GM18868 (cell line): ENCODE data around the gene PZP.
"Not testable (repeated sequence)": the region's sequence is repeated elsewhere in the genome, so short reads cannot be mapped to it uniquely, and the experiment has no call there.

Source experiments
- ATAC-seq: cut with Tn5 transposase; IDR thresholded peaks from one replicate; pipeline ENCODE4 v1.9.1; 2021; ENCODE audit warnings: mild to moderate bottlenecking, moderate library complexity; ENCODE audit not compliant: unreplicated experiment

PZP gene

DNA sequence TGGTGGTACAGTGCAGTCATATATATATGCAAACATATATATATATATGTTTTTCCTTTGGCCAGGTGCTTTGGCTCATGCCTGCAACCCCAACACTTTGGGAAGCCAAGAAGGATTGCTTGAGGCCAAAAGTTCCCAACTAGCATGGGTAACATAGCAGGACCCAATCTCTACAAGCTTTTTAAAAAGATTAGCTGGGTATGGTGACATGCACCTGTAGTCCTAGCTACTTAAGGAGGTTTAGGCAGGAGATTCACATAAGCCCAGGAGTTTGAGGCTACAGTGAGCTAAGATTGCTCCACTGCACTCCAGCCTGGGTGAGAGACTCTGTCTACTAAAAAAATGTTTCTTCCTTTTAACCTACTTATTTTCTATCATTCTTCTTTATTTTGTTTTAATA is 10.2 kb downstream of the PZP start:
- ATAC-seq: no peak

DNA sequence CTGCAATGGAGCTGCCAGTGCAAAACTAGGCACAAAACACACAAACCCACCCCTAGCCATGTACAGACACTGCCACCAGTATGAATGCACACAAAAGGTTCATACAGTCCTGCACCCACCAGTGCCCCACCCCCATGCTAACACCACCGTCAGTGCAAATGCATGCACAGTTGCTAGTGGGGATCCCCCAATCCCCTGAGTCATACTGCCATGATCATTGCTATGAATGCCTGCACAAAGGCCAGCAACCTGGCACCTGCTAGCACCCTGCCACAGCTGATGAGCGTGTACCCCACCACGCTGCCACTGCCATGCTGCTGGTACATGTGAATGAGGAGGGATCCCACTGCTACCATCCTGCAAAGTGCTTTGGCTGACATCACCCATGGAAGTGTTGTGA is 23.9 kb downstream of the PZP start:
- no peak for ATAC-seq

DNA sequence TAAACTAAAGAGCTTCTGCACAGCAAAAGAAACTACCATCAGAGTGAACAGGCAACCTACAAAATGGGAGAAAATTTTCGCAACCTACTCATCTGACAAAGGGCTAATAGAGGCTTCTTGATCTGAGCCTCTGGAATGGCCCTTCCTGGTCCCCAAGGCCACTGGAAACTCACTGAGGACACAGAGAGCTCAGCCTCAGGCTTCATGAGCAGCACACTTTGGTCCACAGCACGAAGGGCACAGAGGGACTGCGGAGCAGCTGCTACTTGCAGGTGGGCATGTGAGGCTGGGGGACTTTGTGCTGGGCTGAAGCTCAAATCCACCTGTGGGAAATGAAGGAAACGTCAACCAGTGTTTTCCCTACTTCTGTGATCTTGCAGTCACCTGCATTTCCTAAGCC is 27.4 kb downstream of the PZP start:
- ATAC-seq: no peak

DNA sequence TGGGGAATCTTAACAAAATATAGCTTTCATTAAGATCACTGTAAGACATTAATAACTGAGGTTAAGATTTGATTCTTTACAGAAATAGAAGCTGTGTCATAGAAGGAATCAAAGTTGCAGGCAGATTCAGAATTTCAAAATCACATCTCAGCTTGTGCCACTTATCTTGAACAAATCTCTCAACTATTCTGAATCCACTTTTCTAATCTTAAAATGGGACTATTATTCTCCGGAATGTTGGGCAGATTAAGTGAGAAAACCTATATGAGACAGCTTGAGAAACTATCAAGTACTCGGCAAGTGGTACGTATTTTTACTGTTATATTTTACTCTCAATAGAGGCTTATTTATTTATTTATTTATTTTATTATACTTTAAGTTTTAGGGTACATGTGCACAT is 28.4 kb downstream of the PZP start:
- ATAC-seq: no peak

DNA sequence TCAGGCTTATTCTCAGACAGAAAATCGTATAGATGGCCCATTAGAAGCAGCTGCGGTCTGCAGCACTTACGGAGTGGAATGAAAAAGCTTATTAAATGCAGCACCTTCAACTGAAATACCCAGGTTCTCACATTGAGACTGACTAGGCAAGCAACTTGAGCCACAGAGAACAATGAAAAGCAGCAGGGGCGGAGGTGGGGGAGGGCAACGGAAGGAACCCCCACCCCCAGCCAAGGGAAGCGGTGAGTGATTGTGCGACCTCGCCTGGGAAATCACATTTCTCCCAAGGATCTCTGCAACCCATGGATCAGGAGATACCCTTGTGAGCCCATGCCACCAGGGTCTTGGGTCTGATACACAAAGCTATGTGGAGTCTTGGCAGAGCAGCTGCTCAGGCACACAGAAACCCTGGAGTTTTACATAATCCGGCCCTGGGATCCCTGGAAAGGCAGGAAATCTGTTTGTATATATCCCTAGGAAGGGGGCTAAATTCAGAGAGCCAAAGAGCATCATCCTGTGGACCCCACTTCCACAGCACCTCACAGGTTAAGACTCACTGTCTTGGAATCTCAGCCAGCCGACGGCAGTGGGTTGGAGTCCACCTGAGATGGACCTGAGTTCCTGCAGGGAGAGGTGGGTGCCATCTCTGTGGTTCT is 38.1 kb downstream of the PZP start:
- ATAC-seq: no peak

DNA sequence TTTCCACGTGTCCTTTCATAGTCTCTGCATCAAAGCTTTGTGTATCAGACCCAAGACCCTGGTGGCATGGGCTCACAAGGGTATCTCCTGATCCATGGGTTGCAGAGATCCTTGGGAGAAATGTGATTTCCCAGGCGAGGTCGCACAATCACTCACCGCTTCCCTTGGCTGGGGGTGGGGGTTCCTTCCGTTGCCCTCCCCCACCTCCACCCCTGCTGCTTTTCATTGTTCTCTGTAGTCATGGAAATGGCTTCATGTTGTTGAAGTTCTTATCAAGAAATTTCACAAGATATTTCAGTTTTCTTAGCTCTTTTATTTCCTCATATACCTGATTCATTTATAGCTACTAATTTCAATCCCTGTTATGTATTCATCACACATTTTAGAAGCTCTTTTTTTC is 40.9 kb downstream of the PZP start:
- not testable (repeated sequence) for ATAC-seq

DNA sequence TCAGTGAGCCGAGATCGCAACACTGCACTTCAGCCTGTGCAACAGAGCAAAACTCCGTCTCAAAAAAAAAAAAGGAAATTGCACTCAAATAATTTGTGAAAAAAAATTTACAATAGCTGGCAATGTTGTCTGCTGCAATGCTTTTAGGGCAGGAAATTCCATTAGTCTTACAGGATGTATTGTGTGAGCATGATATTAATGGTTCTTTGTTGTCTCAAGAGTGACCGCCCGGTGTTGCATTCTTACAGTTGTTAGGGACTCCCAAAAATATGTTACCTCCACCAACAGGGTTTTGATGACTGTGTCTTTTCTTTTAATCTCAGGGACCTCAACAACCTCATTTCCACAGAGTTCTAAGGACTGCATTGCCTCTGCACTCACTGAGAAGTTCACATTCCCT is 44.8 kb downstream of the PZP start:
- no peak for ATAC-seq

DNA sequence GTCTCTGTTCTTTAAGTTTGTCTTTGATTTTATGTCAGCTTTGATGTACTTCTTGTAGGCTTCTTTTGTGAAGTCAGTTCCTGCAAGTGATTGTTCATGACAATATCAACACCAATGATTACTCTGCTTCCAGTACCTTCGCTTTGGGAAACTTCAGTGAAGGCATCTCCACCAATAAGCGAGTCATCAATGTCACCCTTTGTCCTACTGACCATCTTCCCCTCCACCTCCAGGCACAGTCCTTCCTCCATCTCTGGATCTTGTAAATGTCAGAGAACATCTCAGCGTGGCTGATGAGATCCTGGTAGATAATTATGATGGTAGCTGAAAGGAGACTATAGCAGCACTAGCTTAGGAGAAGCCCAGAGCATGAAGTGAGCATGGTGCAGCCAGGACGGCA is 52.1 kb downstream of the PZP start:
- ATAC-seq: no peak

DNA sequence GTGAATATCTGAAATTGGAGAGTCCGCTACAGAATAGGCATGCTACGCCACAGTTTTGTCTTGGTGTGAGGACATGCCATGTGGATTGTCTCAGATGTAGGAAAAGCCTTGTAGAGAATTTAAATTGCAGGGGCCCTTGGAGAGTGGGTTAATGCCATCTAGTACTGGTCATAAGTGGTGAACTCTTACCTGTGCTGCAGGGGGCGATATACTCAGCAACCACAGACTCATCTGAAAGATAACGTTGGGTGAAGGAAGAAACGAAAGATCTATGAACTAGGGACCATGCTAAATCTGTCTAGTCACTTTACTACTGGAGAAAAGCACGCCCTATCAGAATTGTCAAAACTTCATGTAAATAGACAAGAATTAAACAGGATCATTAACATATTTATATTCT is 58.8 kb downstream of the PZP start:
- no peak for ATAC-seq

DNA sequence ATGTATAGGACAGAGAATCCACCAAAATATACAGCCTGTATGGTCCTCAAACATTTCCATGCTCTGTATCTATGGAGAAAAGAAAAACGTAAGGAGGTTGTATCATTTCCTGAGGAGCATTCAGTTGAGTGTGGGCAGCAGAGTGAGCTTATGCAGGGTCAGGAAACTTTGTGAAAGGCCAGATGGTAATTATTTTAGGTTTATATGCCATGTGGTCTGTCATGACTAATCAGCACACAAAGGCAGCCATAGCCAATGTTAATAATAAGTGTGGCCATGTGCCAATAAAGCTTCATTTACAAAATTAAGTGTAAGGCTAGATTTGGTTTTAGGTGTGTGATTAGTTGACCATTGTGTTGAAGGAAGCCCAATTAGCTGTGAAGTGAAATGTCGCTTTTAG is 59.3 kb downstream of the PZP start:
- no peak for ATAC-seq

DNA sequence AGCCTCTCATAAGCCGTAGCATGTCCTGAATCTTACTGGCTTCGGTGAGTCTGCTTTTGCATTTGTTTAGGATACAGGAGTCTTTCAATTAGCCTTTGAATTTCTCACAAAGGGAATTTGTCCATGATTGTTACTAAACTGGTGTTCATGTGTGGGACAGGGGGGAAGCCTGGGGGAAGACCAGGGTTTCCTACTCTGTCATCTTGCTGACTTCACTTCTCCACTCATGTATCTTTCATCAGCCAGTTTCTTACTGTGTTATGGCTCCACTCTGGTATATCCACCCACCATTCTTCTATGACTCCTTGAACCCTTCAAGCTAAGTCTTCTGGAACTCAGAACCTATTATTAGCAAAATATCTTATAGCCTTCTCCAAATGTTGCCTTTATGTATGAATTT is 60.7 kb downstream of the PZP start:
- ATAC-seq: no peak

DNA sequence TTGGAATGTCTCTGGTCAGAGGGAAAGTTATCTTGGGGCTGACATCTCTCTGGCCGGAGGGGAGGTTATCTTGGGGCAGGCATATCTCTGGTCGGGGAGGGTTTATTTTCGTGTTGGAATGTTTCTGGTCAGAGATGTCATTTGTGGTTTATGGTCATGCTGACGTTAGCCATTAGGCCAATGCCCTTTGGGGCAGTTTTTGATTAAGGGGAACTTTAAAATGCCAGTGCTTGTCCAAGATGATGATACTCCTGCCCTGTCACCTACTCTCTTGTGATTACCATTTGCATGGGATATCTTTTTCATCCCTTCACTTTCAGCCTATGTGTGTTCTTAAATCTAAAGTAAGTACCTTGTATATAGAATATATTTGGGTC is 63.5 kb downstream of the PZP start:
- no peak for ATAC-seq

DNA sequence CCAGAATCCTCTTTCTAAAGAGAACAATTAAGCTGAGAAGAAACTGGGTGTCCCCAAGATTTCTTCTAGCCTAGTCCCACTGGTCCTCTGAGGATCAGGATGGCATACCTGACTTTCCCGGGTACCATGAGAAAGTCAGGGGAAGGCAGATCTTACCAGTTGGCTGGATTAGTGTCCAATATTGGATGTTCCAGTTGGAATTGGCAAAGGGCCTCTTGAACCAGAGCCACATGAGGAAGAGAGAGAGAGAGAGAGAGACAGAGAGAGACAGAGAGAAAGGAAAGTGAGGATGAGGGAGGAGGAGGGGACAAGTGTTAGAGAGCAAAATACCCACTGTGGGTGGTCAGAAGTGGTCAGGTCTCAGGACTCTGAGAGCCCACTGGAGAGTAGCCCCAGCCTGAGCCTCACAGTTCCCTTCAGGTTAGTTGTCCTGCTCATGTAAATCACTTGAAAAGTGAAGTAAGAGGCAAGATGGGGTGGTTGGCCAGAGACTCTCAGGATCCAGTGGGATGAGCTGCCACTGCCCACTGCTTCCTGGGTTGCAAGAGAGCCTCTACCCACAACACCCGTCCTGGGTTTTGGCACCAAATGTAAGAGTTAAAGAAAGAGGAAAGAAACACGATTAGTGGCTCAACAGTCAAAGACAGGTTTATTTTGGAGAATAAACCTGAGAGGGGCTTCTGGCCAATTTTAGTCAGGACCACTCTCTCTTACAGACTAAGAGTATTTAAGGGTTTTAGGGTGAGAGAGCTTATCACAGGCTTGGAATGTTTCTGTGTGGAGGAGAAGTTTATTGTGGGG is 64.1 kb downstream of the PZP start:
- ATAC-seq: no peak

DNA sequence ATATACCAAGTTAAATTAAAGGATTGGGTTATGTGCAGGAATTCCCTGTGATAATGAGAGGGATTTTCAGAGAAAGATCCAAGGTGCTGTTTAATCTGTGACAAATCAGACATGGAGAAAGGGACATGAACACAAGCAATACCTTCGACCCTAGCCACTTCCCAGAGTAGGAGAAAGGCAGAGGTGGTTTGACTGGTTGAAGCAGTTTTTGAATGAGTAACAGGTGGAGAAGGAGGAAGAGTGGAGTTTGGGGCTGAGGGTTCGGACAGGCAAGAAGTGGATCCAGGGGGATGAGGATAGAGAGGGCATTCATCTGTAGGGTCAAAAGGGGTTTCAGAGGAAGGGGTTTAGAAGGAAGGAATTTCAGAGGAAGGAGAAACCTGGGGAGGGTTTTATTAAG is 65.1 kb downstream of the PZP start:
- ATAC-seq: no peak

DNA sequence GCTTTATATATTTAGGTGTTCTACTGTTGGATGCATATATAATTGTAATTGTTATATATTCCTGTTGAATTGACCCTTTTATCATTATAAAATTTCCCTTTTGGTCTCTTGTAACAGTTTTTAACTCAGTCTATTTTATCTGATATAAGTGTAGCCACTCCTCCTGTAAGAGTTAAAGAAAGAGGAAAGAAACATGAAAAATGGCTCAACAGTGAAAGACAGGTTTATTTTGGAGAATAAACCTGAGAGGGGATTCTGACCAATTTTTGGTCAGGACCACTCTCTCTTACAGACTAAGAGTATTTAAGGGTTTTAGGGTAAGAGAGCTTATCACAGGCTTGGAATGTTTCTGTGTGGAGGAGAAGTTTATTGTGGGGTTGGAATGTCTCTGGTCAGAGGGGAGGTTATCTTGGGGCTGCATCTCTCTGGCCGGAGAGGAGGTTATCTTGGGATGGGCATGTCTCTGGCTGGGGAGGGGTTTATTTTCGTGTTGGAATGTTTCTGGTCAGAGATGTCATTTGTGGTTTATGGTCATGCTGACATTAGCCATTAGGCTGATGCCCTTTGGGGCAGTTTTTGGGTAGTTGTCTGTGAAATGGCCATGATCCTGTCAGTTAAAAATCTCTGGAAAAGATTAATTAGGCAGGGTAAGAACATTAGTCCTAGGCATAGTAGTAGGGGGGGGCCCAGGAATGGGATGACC is 68.5 kb downstream of the PZP start:
- ATAC-seq: not testable (repeated sequence)

DNA sequence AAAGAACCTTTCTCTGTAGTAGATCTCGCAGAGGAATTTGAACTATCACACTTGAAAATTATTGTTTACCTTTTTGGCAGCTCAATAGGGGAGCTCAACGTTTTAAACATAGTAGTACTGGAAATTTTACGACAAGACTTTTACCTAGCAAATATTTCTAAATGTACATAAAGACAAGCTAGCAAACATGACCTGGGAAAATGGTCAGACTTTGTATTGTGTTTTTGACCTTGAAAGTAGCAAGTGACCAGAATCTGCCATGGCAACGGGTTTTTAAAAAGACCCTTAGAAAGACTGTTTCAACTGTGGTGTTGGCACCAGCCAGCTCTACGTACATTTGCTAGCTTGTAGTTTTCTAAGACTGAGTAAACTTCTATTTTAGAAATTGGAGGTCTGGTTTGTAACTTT is 72.3 kb downstream of the PZP start:
- ATAC-seq: no peak

DNA sequence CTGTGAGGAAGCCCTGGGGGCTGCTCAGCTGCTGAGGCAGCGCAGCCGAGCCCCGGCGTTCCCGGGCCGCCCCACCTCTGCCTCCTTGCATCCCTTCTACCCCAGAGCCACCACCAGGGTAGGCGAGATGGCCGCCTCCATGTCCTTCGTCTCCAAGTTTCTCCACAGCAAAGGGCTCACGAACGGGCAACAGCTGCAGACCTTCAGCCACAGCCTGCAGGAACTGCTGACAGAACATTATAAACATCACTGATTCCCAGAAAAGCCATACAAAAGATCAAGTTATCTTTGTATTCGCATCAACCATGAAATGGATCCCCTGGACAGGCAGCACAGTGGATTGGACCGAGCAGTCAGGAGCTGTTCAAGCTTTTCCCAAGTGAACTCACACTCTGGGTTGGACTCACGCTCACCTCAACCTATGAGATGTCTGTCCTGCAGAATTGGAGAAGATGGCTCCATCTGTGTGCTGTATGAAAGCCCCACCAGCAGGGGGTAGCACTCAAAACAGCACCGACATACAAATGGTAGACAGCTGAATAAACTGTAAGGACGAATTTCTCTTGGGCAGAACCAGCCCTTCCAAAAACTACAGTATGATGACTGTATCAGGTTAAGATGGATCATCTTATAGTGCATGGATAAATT is 73.1 kb downstream of the PZP start:
- no peak for ATAC-seq

DNA sequence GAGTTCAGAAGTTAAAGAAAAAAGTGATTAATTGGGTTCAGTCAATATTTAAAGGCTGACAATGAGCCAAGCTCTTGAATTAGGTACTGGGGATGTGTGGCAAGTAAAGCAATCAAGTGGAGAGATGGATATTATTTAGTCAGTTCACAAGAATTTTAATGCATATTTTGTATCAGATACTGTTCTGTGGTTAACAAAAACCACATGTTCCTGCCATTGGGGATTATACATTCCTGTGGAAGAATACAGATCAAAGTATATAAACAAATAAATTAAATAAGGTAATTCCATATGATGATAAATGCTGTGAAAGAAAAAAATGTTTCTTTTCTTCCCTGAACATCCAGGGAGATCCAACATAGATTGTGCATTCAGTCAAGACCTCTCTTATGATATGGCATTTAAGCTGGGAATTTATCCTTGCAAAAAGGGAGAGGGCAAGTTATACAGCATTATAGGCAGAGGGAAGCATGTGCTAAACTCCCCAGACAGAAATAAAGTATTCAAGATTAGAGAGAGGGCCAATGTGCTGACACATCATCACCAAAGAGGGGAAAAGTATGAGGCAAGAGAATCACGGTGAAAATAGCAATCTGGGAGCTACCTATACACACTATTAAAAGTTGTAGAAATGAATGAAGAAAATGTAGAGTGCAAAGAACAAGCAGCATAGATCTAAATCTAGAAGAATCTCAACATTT is 74.8 kb downstream of the PZP start:
- ATAC-seq: no peak

DNA sequence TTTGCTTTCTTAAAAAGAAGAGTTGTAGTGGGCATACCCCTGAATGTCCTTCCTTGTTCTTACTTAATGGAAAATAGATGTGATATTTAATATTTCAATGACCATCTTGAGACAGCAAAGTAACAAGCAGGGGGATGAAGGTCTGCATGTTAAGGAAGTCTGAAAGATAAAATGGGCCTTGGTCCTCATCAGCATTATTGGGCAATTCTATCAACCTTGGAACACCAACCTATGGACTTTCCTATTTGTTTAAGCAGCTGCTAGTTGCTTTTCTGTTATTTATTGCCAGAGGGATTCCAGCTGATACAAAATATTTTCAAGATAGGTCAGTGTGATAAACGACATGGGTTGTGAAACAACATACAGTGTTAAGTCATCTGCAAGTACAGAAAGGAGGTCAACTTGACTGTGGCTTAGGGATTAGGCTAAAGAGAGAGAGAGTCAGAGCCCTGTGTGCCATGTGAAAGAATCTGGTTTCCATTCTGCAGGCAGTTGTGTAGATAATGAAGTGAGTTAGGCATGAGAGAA is 76.1 kb downstream of the PZP start:
- ATAC-seq: no peak

DNA sequence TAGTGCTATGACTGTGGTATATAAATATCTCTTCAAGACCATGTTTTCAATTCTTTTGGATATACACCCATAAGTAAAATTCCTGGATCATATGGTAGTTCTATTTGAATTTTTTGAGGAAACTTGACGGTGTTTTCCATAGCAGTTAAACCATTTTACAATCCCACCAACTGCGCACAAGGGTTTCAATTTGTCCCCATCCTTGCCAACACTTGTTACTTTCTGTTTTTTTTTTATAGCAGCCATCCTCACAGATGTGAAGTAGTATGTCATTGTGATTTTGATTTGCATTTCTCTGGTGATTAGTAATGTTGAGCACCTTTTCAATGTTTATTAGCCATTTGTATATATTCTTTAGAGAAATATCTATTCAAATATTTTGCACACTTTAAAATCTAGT is 78.0 kb downstream of the PZP start:
- no peak for ATAC-seq
